Tibial nerve (tissue), 4 donors: ENCODE data around the gene ILF2. TPM values are rescaled to one million over a fixed set of nuclear protein-coding genes. Genes with fewer than 3 reads are reported as not detected.
"Not testable (repeated sequence)": the region's sequence is repeated elsewhere in the genome, so short reads cannot be mapped to it uniquely, and the experiment has no call there.

ENCODE experiments used
- DNase-seq, 2 donors: peaks; one replicate each; pipeline ENCODE4 v3.0.0-alpha.2; 2019; ENCODE audit warnings: low spot score in 2 of 2
- H3K27ac ChIP-seq, 4 donors: fragments of 200-600 bp; sonication (generic) in 3 of 4; one replicate each; pipeline ENCODE4 v1.5.1; 2017 to 2019; ENCODE audit warnings: mild to moderate bottlenecking in 1 of 4
- H3K27me3 ChIP-seq, 2 donors: fragments of 200-600 bp; sonication (generic) in 1 of 2; one replicate each; pipeline versions ENCODE4 v1.5.1 to v1.6.0; 2017 to 2019
- H3K36me3 ChIP-seq, 3 donors: fragments of 200-600 bp; sonication (generic); one replicate each; pipeline ENCODE4 v1.5.1; 2018 to 2019
- H3K4me1 ChIP-seq, 4 donors: fragments of 200-600 bp; sonication (generic) in 3 of 4; one replicate each; pipeline ENCODE4 v1.5.1; 2017 to 2019
- H3K4me3 ChIP-seq, 4 donors: fragments of 200-600 bp; sonication (generic) in 3 of 4; one replicate each; pipeline ENCODE4 v1.5.1; 2017 to 2019; ENCODE audit warnings: mild to moderate bottlenecking in 1 of 4, moderate library complexity in 1 of 4
- H3K9me3 ChIP-seq, 4 donors: fragments of 200-600 bp; sonication (generic) in 3 of 4; one replicate each; pipeline ENCODE4 v1.5.1; 2017 to 2019
- EP300 ChIP-seq, 2 donors: sonication (generic); formaldehyde crosslinking; IDR thresholded peaks; one replicate each; pipeline ENCODE4 v1.6.1; 2017; ENCODE audit warnings: antibody characterized with exemption in 2 of 2, mild to moderate bottlenecking in 1 of 2
- POLR2A ChIP-seq, 2 donors: fragments of 450-650 bp; IDR thresholded peaks; one replicate each; pipeline ENCODE4 v1.6.1; 2017; ENCODE audit warnings: antibody characterized with exemption in 2 of 2, mild to moderate bottlenecking in 2 of 2, moderate library complexity in 2 of 2
- WGBS, 2 donors: methylation state at CpG; one replicate each; pipeline ENCODE4 v1.1.5; 2018; 5-methylcytosine and 5-hydroxymethylcytosine counted together
- total RNA-seq, 4 donors: library from RNA; depleted of rRNA; stranded (reverse); fragments of >200 nt; gene quantifications; one replicate each; pipeline ENCODE4 v1.1.0, GENCODE V29; 2016
- TF ChIP-seq, protein P1 (sequence below), 5 experiments: fragments of 200-600 bp in 3 of 5; fragments of 450-650 bp in 2 of 5; sonication (generic) in 3 of 5; IDR thresholded peaks; one replicate each; pipeline ENCODE4 v1.5.1; 2016 to 2019; ENCODE audit warnings: antibody characterized with exemption in 5 of 5, mild to moderate bottlenecking in 3 of 5, moderate library complexity in 2 of 5

The ILF2 gene
- total RNA-seq, 4 donors from 2014 or later = 62.8 to 102 (median 76.7) TPM

DNA sequence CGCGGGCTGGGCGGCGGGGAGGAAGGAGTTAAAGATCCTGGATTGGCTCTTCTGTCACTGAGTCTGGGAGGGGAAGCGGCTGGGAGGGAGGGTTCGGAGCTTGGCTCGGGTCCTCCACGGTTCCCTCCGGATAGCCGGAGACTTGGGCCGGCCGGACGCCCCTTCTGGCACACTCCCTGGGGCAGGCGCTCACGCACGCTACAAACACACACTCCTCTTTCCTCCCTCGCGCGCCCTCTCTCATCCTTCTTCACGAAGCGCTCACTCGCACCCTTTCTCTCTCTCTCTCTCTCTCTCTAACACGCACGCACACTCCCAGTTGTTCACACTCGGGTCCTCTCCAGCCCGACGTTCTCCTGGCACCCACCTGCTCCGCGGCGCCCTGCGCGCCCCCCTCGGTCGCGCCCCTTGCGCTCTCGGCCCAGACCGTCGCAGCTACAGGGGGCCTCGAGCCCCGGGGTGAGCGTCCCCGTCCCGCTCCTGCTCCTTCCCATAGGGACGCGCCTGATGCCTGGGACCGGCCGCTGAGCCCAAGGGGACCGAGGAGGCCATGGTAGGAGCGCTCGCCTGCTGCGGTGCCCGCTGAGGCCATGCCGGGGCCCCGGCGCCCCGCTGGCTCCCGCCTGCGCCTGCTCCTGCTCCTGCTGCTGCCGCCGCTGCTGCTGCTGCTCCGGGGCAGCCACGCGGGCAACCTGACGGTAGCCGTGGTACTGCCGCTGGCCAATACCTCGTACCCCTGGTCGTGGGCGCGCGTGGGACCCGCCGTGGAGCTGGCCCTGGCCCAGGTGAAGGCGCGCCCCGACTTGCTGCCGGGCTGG lies 7.9 kb upstream of the ILF2 start, which contains the start of gene NPR1:
TSS of gene NPR1 (plus strand) at position 170 of the 818 bp plus-strand sequence. CDS start at position 591, 421 bp downstream.
- no peaks in the 10 kb centered on the region for H3K9me3 ChIP-seq
- peaks cover 0 to 47% of the 10 kb centered on the region in 2 donors for H3K27me3 ChIP-seq
- no peaks in the 10 kb centered on the region for H3K36me3 ChIP-seq
- peak within 1 kb of the TSS; percentile 41 to 67 (median 48) for H3K4me3 ChIP-seq
- H3K27ac ChIP-seq = peak within 1 kb of the TSS in 3 of 4 donors; percentile 17 to 75 (median 17)
- H3K4me1 ChIP-seq = peaks cover 0 to 32% (median 21%) of the 10 kb centered on the region in 4 donors
- TF ChIP-seq, protein P1, sequence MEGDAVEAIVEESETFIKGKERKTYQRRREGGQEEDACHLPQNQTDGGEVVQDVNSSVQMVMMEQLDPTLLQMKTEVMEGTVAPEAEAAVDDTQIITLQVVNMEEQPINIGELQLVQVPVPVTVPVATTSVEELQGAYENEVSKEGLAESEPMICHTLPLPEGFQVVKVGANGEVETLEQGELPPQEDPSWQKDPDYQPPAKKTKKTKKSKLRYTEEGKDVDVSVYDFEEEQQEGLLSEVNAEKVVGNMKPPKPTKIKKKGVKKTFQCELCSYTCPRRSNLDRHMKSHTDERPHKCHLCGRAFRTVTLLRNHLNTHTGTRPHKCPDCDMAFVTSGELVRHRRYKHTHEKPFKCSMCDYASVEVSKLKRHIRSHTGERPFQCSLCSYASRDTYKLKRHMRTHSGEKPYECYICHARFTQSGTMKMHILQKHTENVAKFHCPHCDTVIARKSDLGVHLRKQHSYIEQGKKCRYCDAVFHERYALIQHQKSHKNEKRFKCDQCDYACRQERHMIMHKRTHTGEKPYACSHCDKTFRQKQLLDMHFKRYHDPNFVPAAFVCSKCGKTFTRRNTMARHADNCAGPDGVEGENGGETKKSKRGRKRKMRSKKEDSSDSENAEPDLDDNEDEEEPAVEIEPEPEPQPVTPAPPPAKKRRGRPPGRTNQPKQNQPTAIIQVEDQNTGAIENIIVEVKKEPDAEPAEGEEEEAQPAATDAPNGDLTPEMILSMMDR (IDR thresholded peaks at IDR 0.05) = no peak
- TF ChIP-seq POLR2A (IDR thresholded peaks at IDR 0.05) (no peak), EP300 (IDR thresholded peaks at IDR 0.05) (no peak)
- DNase-seq = peak; percentile 32 to 62
- 1 to 2% methylated on average over 42 to 55 of the region's 78 CpGs for WGBS, 2 donors

DNA sequence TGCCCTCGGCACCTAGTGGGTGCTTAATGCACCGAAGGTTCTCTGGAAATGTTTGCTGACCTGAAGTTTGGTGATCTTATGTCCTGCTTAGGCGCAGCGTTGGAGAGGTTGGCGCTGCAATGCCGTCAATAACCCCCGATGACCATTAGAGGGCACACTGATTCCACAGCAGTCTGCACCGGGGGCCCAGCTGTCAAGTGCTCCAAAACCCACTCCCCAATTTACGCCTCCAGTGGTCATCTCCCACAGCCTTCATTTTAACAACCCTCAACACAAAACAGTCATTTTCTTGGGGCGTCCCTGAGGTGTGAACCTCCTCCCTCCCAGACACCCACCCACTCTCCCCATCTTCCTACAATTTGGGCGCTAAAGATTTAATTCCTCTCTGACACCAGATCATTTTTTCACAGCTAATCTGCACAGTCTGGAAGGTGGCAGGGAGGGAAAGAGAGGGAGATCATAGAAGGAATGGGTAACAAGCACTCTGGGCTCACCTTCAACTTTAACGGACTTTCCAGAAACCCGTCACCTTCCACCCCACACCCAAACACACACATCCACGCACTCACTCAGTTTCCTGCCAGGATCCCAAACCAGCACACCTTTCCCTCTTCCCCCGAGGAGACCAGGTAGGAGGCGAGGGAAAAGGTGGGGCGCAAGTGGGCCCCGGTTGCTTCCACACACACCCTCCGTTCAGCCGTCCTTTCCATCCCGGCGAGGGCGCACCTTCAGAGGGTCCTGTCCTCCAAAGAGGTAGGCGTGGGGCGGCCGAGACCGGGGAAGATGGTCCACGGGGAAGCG lies 7.1 kb upstream of the ILF2 start:
- WGBS, 2 donors = 2% methylated on average over 29 of the region's 29 CpGs

DNA sequence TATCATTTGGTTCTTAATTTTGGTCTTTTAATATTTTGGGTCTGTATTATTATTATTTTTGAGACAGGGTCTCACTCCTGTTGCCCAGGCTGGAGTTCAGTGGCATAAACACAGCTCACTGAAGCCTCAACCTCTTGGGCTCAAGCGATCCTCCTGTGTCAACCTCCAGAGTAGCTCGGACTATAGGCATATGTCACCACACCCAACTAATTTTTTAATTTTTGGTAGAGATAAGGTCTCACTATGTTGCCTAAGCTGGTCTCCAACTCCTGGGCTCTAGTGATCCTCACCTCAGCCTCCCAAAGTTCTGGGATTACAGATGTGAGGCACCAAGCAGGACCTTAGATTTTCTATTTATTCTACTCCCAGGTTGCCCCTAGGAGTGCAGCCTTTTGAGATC lies 2.7 kb upstream of the ILF2 start:
- Histone ChIP-seq H3K36me3 (peaks cover 0 to 8% (median 0%) of the 10 kb centered on the region in 3 donors), H3K9me3 (no peaks in the 10 kb centered on the region), H3K27ac (no peak overlapping the region), H3K27me3 (peaks cover 0 to 16% of the 10 kb centered on the region in 2 donors), H3K4me1 (peaks cover 0 to 35% (median 18%) of the 10 kb centered on the region in 4 donors), H3K4me3 (no peak overlapping the region)
- TF ChIP-seq, protein P1 (IDR thresholded peaks at IDR 0.05) = no peak
- TF ChIP-seq EP300 (IDR thresholded peaks at IDR 0.05) (no peak), POLR2A (IDR thresholded peaks at IDR 0.05) (no peak)
- 97% methylated on average over 2 of the region's 2 CpGs for WGBS, 2 donors
- no peak for DNase-seq

More for the DNA sequence above, 7.1 kb upstream of the ILF2 start:
- Histone ChIP-seq H3K27me3 (peaks cover 0 to 47% of the 10 kb centered on the region in 2 donors), H3K4me3 (peak overlapping the region; percentile 41 to 67 (median 48)), H3K36me3 (no peaks in the 10 kb centered on the region), H3K27ac (peak overlapping the region in 1 of 4 donors; percentile 75), H3K9me3 (no peaks in the 10 kb centered on the region), H3K4me1 (peaks cover 0 to 32% (median 21%) of the 10 kb centered on the region in 4 donors)
- DNase-seq = peak; percentile 26 to 64
- TF ChIP-seq, protein P1 (IDR thresholded peaks at IDR 0.05) = peak; percentile 80 to 89 (median 85)
- TF ChIP-seq POLR2A (IDR thresholded peaks at IDR 0.05) (no peak), EP300 (IDR thresholded peaks at IDR 0.05) (peak in 1 of 2 donors; percentile 15)

DNA sequence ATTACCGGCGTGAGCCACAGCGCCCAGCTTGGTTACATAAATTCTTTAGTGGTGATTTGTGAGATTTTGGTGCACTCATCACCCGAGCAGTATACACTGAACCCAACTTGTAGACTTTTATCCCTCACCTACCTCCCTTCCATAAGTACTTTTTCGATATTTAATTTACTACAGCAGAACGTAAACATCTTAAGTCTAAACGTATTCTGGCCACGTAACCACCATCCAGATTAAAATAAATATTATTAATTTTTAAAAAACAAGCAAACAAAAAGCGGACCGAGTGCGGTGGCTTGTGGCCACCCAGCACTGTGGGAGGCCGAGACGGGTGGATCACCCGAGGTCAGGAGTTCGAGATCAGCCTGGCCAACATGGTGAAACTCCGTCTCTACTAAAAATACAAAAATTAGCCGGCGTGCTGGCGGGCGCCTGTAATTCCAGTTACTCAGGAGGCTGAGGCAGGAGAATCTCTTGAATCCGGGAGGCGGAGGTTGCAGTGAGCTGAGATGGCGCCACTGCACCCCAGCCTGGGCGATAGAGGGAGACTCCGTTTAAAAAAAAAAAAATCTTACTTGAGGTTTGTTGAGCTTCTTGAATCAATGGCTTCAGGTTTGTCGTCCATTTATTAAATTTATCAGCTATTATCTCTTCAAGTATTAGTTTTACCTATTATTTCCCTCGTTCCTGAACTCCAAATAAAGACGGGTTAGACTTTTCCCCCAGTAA lies 998 bp upstream of the ILF2 start:
- H3K27me3 ChIP-seq, H3K9me3 ChIP-seq: not testable (repeated sequence)
- 14 to 15% methylated on average over 28 of the region's 28 CpGs for WGBS, 2 donors
- Histone ChIP-seq H3K4me1 (peaks cover 0 to 25% (median 9%) of the 10 kb centered on the region in 4 donors), H3K4me3 (peak overlapping the region; percentile 54 to 92 (median 68)), H3K36me3 (peaks cover 0 to 26% (median 12%) of the 10 kb centered on the region in 3 donors), H3K27ac (peak overlapping the region; percentile 75 to 92 (median 90))
- DNase-seq = peak in 1 of 2 donors; percentile 24

DNA sequence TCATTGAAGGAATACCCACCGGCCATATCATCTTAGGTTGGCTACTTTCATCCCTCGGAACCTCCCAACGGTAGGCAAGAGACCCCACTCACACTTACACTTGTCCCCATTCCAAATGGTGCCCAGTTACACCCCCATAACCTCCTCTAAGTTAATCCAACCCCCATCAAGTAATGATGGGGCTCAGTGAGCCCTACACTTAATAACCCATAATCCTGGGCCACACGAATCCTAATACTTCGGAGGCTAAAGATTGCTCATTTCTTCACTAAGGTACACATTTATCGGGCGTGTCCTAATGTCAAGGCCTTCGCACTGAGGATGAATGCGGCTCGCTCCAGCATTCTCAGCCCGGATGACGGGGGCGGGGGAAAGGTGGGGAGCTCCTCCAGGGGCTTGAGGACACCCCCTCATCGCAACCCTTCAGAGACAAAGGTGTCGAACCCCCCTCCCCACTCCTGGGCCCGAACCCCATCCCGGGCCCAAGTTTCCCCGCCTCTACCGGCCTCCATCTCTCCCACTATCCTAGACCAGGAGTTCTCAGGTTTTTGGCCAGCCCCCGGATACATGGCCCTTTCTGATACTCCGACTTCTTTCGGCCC lies 435 bp downstream of the ILF2 start:
- WGBS, 2 donors = 1 to 2% methylated on average over 22 of the region's 22 CpGs
- TF ChIP-seq POLR2A (IDR thresholded peaks at IDR 0.05) = no peak
- TF ChIP-seq, protein P1 (IDR thresholded peaks at IDR 0.05) = no peak
- no peak for TF ChIP-seq EP300 (IDR thresholded peaks at IDR 0.05)
- no peak for DNase-seq

More for the DNA sequence above, 435 bp downstream of the ILF2 start:
- H3K36me3 ChIP-seq = peaks cover 2 to 40% (median 24%) of the 10 kb centered on the region in 3 donors
- peak overlapping the region; percentile 46 to 92 (median 79) for H3K4me3 ChIP-seq
- peak overlapping the region; percentile 73 to 92 (median 86) for H3K27ac ChIP-seq
- no peaks in the 10 kb centered on the region for H3K27me3 ChIP-seq
- no peaks in the 10 kb centered on the region for H3K9me3 ChIP-seq
- peaks cover 0 to 25% (median 9%) of the 10 kb centered on the region in 4 donors for H3K4me1 ChIP-seq
